A549 (cell line): ENCODE data around the gene HEMGN. TPM values are rescaled to one million over a fixed set of nuclear protein-coding genes. Genes with fewer than 3 reads are reported as not detected.
"Not testable (repeated sequence)": the region's sequence is repeated elsewhere in the genome, so short reads cannot be mapped to it uniquely, and the experiment has no call there.

ENCODE experiments used
- ATAC-seq, 2 experiments: fragments of 200-7000 bp in 1 of 2; fragments of >200 bp in 1 of 2; cut with Nextera tagmentation in 1 of 2; cut with Tn5 transposase in 1 of 2; 3 replicates each; pipeline versions ENCODE4 v1.8.0 to v1.9.1; 2018 to 2020; ENCODE audit warnings: mild to moderate bottlenecking in 1 of 2, moderate library complexity in 1 of 2
- CTCF ChIA-PET: fragments of 300-600 bp; sonication (Branson Sonifier 250); formaldehyde crosslinking; extraction: SDS; loops from one replicate; lab custom pipeline; 2021; ENCODE audit warnings: antibody characterized with exemption, inconsistent platforms; lab: Yijun Ruan, JAX
- POLR2A ChIA-PET: fragments of 350-600 bp; formaldehyde crosslinking; extraction: SDS; loops from one replicate; lab custom pipeline; 2021; ENCODE audit warnings: antibody characterized with exemption, inconsistent platforms; lab: Yijun Ruan, JAX
- DNase-seq, 2 experiments: peaks; one replicate each; pipeline versions ENCODE4 v3.0.0 to v3.0.0-alpha.2; 2011 to 2016; ENCODE audit warnings: low read depth in 1 of 2, low spot score in 1 of 2
- FAIRE-seq: peaks from 2 replicates; lab custom pipeline; 2011; peaks lifted over from hg19 to GRCh38; lab: Jason Lieb, UNC
- H3K27ac ChIP-seq, 2 experiments: fragments of >200 bp; sonication (Bioruptor Twin); formaldehyde crosslinking; 3 replicates each; pipeline ENCODE4 v1.5.1; 2016 to 2017
- H3K4me1 ChIP-seq: fragments of >200 bp; sonication (Bioruptor Twin); formaldehyde crosslinking; 3 replicates; pipeline ENCODE4 v1.6.1; 2016
- H3K4me2 ChIP-seq: fragments of >200 bp; sonication (Bioruptor Twin); formaldehyde crosslinking; 3 replicates; pipeline ENCODE4 v1.6.1; 2016
- H3K4me3 ChIP-seq: fragments of >200 bp; sonication (Bioruptor Twin); formaldehyde crosslinking; 3 replicates; pipeline ENCODE4 v1.5.1; 2016
- H3K9me3 ChIP-seq: fragments of >200 bp; sonication (Bioruptor Twin); formaldehyde crosslinking; 3 replicates; pipeline ENCODE4 v1.6.1; 2016
- CBX8 ChIP-seq: fragments of 200-600 bp; sonication (generic); IDR thresholded peaks from 2 replicates; pipeline ENCODE4 v1.6.1; 2016
- CEBPB ChIP-seq, 2 experiments: fragments of >200 bp in 1 of 2; sonication (Bioruptor Twin) in 1 of 2; formaldehyde crosslinking in 1 of 2; IDR thresholded peaks; 2 replicates each; pipeline ENCODE4 v1.6.1; 2012 to 2016
- CHD2 ChIP-seq: fragments of 150-350 bp; IDR thresholded peaks from 2 replicates; pipeline ENCODE4 v1.6.1; 2014; ENCODE audit warnings: low read length; ENCODE audit not compliant: partially characterized antibody
- CHD4 ChIP-seq: fragments of 200-600 bp; sonication (generic); IDR thresholded peaks from 2 replicates; pipeline ENCODE4 v1.6.1; 2016; ENCODE audit warnings: antibody characterized with exemption, mild to moderate bottlenecking, borderline replicate concordance
- ESRRA ChIP-seq: fragments of 150-350 bp; IDR thresholded peaks from 2 replicates; pipeline ENCODE4 v1.6.1; 2014; ENCODE audit warnings: mild to moderate bottlenecking, low read length, borderline replicate concordance
- FOSB ChIP-seq: fragments of 250-450 bp; sonication (Bioruptor Pico); IDR thresholded peaks from 2 replicates; pipeline ENCODE4 v1.5.0; 2020; ENCODE audit warnings: mild to moderate bottlenecking, moderate library complexity
- FOSL2 ChIP-seq, 2 experiments: fragments of 450-650 bp in 1 of 2; fragments of >200 bp in 1 of 2; sonication (Bioruptor Twin) in 1 of 2; formaldehyde crosslinking; IDR thresholded peaks; 2 replicates each; pipeline versions ENCODE4 v1.5.0 to v1.6.1; 2016 to 2020; ENCODE audit warnings: mild to moderate bottlenecking in 1 of 2, moderate library complexity in 1 of 2
- HOXA7 ChIP-seq: fragments of 250-450 bp; sonication (Bioruptor Pico); IDR thresholded peaks from 2 replicates; pipeline ENCODE4 v1.5.0; 2020; ENCODE audit warnings: mild to moderate bottlenecking, moderate library complexity
- HOXB5 ChIP-seq: fragments of 250-450 bp; sonication (Bioruptor Pico); IDR thresholded peaks from 2 replicates; pipeline ENCODE4 v1.5.0; 2020; ENCODE audit warnings: mild to moderate bottlenecking, moderate library complexity
- KDM1A ChIP-seq: fragments of 200-600 bp; sonication (generic); IDR thresholded peaks from 2 replicates; pipeline ENCODE4 v1.6.1; 2016; ENCODE audit warnings: low read depth, mild to moderate bottlenecking
- NFE2L2 ChIP-seq: fragments of 150-350 bp; conservative IDR thresholded peaks from 2 replicates; pipeline ENCODE4 v1.6.1; 2014; ENCODE audit warnings: low read length
- PBX3 ChIP-seq: IDR thresholded peaks from 2 replicates; pipeline ENCODE4 v1.6.1; 2012
- RAD21 ChIP-seq, 2 experiments: fragments of >200 bp in 1 of 2; sonication (Bioruptor Twin) in 1 of 2; formaldehyde crosslinking in 1 of 2; IDR thresholded peaks in 1 of 2; conservative IDR thresholded peaks in 1 of 2; 2 replicates in 1 of 2; 3 replicates in 1 of 2; pipeline ENCODE4 v1.6.1; 2012 to 2018; ENCODE audit warnings: inconsistent platforms in 1 of 2
- RCOR1 ChIP-seq: fragments of 150-350 bp; IDR thresholded peaks from 2 replicates; pipeline ENCODE4 v1.6.1; 2014; ENCODE audit warnings: antibody characterized with exemption, low read length, low read depth
- RFX5 ChIP-seq: fragments of 450-650 bp; IDR thresholded peaks from 2 replicates; pipeline ENCODE4 v1.7.1; 2014; ENCODE audit warnings: antibody characterized with exemption, mild to moderate bottlenecking, moderate library complexity
- RNF2 ChIP-seq: fragments of 200-600 bp; sonication (generic); IDR thresholded peaks from 2 replicates; pipeline ENCODE4 v1.6.1; 2016; ENCODE audit warnings: low read depth, mild to moderate bottlenecking, antibody characterized with exemption, moderate library complexity, borderline replicate concordance
- SREBF2 ChIP-seq: fragments of 450-650 bp; IDR thresholded peaks from 2 replicates; pipeline ENCODE4 v1.6.1; 2014; ENCODE audit warnings: mild to moderate bottlenecking, moderate library complexity
- TFCP2L1 ChIP-seq: fragments of 250-450 bp; sonication (Bioruptor Pico); IDR thresholded peaks from 2 replicates; pipeline ENCODE4 v1.5.0; 2021; ENCODE audit warnings: mild to moderate bottlenecking
- WGBS: methylation state at CpG from one replicate; pipeline ENCODE4 v1.1.6; 2017; ENCODE audit errors: missing lambda C conversion rate; 5-methylcytosine and 5-hydroxymethylcytosine counted together
- polyA plus RNA-seq, 4 experiments: library from polyadenylated mRNA; depleted of rRNA in 3 of 4; stranded (reverse); fragments of >200 nt; fragmentation: RNase III in 1 of 4; extraction: RNeasy Plus Mini Kit Qiagen cat#74134 plus additional on column Dnase treatment in 1 of 4; gene quantifications; 2 replicates in 3 of 4; 3 replicates in 1 of 4; pipeline ENCODE4 v1.2.3, GENCODE V29; 2011 to 2017
- TF ChIP-seq, protein P1 (sequence below): fragments of 250-450 bp; sonication (Bioruptor Pico); IDR thresholded peaks from 2 replicates; pipeline ENCODE4 v1.5.0; 2021; ENCODE audit warnings: mild to moderate bottlenecking, moderate library complexity, borderline replicate concordance
- TF ChIP-seq, protein P2 (sequence below): fragments of 150-350 bp; IDR thresholded peaks from 2 replicates; pipeline ENCODE4 v1.6.1; 2014; ENCODE audit warnings: low read depth, mild to moderate bottlenecking, low read length

Gene HEMGN
- polyA plus RNA-seq, 2 of the 4 experiments (the other 2 are of a cell fraction), result not detected

DNA sequence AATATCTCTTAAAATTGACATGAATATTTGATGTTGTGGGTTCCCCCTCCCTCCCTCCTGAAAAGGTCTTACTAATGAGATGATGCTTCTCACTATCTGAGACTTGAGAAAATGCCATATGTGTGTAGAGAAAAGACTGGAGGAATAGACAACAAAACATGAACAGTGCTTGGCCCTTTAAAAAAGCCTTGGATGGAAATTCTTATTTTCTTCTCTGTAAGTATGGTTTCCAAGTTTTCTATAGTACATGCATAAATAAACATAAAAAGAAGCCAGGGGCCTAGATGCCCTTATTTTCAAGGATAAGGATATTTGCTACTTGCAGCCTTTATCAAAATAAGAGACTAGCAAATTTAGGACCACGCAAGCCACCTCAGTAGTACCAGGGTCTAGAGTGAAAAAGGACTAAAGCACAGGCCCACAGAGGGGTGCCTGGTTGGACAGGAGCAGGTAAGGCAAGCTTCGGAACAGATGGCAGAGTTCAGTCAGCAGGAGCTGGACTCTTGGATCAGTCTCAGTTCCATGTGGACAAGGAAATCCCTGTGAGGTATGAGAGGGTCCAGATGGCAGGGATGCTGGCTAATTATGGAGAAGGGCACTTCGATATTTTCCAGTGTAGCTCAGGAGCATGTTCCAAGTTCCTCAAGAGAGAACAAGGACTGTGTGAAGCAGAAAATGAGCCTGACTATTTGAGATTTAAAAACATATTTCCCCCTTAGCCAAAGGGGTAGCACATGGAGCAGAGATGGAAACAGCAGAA, 40.6 kb upstream of the HEMGN start:
- ATAC-seq (no peak), DNase-seq (no peak), FAIRE-seq (no peak)
- Histone ChIP-seq H3K4me1 (peaks cover 11% of the 10 kb centered on the region; the same call in 1 of the 3 replicates), H3K4me2 (no peak overlapping the region), H3K27ac (no peak overlapping the region), H3K4me3 (no peak overlapping the region), H3K9me3 (0 out of 3 replicates have a peak, but pooled peaks cover 3% of the 10 kb centered on the region)
- POLR2A ChIA-PET, result no interaction called here
- WGBS, result 71% methylated on average over 3 of the region's 3 CpGs
- CTCF ChIA-PET, result interaction anchor here (0.6 to 1.6 kb wide), 2 partner anchors 17 to 55 kb away, joined by 3 read pairs; no protein-coding TSS in a partner anchor
- TF ChIP-seq, protein P1, sequence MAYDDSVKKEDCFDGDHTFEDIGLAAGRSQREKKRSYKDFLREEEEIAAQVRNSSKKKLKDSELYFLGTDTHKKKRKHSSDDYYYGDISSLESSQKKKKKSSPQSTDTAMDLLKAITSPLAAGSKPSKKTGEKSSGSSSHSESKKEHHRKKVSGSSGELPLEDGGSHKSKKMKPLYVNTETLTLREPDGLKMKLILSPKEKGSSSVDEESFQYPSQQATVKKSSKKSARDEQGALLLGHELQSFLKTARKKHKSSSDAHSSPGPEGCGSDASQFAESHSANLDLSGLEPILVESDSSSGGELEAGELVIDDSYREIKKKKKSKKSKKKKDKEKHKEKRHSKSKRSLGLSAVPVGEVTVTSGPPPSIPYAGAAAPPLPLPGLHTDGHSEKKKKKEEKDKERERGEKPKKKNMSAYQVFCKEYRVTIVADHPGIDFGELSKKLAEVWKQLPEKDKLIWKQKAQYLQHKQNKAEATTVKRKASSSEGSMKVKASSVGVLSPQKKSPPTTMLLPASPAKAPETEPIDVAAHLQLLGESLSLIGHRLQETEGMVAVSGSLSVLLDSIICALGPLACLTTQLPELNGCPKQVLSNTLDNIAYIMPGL (CRISPR knock-in tag), result no peak
- no peak for TF ChIP-seq TFCP2L1
- TF ChIP-seq PBX3, result no peak
- TF ChIP-seq RAD21 (conservative IDR thresholded peaks at IDR 0.05 in 1 of 2, IDR thresholded peaks at IDR 0.05 in 1 of 2), result no peak
- no peak for TF ChIP-seq RNF2
- TF ChIP-seq CHD2, result no peak
- no peak for TF ChIP-seq CBX8
- TF ChIP-seq ESRRA, result no peak
- TF ChIP-seq RFX5, result no peak
- TF ChIP-seq HOXA7 (CRISPR knock-in tag), result no peak
- no peak for TF ChIP-seq CEBPB (IDR thresholded peaks at IDR 0.05)
- no peak for TF ChIP-seq CHD4
- TF ChIP-seq SREBF2, result no peak
- no peak for TF ChIP-seq FOSB
- TF ChIP-seq NFE2L2, result no peak
- TF ChIP-seq, protein P2, sequence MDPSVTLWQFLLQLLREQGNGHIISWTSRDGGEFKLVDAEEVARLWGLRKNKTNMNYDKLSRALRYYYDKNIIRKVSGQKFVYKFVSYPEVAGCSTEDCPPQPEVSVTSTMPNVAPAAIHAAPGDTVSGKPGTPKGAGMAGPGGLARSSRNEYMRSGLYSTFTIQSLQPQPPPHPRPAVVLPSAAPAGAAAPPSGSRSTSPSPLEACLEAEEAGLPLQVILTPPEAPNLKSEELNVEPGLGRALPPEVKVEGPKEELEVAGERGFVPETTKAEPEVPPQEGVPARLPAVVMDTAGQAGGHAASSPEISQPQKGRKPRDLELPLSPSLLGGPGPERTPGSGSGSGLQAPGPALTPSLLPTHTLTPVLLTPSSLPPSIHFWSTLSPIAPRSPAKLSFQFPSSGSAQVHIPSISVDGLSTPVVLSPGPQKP, result no peak
- TF ChIP-seq RCOR1, result no peak
- no peak for TF ChIP-seq HOXB5 (CRISPR knock-in tag)
- no peak for TF ChIP-seq KDM1A
- TF ChIP-seq FOSL2 (IDR thresholded peaks at IDR 0.05), result no peak
- TF ChIP-seq FOSL2 (CRISPR knock-in tag; IDR thresholded peaks at IDR 0.05), result no peak

DNA sequence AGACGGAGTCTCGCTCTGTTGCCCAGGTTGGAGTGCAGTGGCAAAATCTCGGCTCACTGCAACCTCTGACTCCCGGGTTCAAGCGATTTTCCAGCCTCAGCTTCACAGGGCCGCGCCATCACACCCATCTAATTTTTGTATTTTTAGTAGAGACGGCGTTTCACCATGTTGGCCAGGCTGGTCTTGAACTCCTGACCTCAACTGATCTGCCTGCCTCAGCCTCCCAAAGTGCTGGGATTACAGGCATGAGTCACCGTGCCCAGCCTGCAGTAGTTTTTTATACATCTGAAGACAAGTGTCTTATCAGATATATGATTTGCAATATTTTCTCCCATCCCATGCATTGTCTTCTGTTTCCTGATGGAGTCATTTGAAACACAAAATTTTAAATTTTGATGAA, 38.7 kb upstream of the HEMGN start:
- CTCF ChIA-PET, ATAC-seq: not testable (repeated sequence)
- 73% methylated on average over 10 of the region's 10 CpGs for WGBS

More for the DNA sequence above, 38.7 kb upstream of the HEMGN start:
- FAIRE-seq, H3K4me3 ChIP-seq, DNase-seq, H3K9me3 ChIP-seq, POLR2A ChIA-PET, H3K4me1 ChIP-seq, H3K27ac ChIP-seq, H3K4me2 ChIP-seq: not testable (repeated sequence)
